ENCODE data around the gene VAMP7.
A peak's percentile ranks its signal among the peaks of the same experiment; 100 is the strongest.
"Not testable (repeated sequence)": the region's sequence is repeated elsewhere in the genome, so short reads cannot be mapped to it uniquely, and the experiment has no call there.

The VAMP7 gene

DNA sequence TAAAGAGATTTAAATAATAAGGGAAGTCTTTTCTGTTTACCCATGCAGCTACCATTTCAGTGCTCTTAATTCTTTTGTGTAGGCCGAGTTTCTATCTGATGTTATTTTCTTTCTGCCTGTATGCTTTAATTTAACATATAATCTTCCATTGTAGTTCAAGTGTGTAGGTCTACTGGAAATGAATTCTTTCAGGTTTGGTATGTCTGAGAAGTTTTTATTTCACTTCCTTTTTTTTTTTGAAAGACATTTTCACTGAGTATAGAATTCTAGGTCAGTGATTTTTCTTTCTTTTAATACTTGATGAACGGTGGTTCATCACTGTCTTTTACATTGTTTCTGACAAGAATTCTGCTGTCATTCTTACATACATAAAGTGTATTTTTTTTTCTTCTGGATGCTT lies 42.1 kb downstream of the VAMP7 start:
- DNase-seq = no peak

DNA sequence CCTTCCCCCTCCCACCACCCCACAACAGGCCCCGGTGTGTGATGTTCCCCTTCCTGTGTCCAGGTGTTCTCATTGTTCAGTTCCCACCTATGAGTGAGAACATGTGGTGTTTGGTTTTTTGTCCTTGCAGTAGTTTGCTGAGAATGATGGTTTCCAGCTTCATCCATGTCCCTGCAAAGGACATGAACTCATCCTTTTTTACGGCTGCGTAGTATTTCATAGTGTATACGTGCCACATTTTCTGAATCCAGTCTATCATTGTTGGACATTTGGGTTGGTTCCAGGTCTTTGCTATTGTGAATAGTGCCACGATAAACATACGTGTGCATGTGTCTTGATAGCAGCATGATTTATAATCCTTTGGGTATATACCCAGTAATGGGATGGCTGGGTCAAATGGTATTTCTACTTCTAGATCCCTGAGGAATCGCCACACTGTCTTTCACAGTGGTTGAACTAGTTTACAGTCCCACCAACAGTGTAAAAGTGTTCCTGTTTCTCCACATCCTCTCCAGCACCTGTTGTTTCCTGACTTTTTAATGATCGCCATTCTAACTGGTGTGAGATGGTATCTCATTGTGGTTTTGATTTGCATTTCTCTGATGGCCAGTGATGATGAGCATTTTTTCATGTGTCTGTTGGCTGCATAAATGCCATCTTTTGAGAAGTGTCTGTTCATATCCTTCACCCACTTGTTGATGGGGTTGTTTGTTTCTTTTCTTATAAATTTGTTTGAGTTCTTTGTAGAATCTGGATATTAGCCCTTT lies 49.9 kb downstream of the VAMP7 start:
- not testable (repeated sequence) for DNase-seq

- DNase-seq = no peak
Observed at GRCh38 chrX:155938132-155938531, 57.0 kb downstream of the VAMP7 start.

DNA sequence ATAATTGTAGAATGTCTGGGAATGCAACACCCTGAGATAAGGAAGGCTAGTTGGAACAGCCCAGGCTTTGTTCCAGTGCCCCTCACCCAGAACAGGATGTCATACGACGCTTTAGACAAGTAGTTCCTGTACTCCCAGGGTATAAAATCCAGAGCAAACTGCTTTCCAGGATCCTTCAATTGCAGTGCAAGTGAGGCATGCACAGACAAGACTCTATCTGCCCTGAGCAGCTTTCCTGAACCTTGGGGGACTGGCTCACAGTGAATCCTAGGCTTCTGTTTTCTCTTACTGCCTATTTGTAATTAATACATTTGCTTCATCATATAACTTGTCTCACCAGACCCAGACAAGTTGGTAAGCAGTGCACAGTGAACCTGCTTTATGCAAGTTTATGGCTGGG lies 68.0 kb downstream of the VAMP7 start:
- DNase-seq = no peak

- no peak for DNase-seq
Observed at GRCh38 chrX:155951237-155951789, 70.2 kb downstream of the VAMP7 start.

DNA sequence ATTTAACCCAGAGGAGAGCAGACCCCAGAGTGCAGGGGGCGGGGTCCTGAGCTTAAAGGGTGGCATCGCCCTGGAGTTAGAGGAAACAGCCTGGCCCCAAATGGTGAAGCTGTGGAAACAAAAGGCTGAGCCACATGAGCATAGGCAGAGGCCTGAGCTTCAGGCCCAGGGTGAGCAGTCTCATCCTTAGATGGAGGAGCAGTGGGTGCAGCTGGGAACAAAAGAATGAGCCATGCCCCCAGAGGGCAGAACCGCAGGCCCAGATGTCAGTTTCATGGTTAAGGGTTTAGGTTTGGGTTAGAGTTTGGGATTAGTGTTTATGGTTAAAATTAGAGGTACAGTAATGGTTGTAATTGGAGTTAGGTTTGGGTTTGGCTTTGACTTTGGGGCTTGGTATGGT lies 71.9 kb downstream of the VAMP7 start:
- no peak for DNase-seq

DNA sequence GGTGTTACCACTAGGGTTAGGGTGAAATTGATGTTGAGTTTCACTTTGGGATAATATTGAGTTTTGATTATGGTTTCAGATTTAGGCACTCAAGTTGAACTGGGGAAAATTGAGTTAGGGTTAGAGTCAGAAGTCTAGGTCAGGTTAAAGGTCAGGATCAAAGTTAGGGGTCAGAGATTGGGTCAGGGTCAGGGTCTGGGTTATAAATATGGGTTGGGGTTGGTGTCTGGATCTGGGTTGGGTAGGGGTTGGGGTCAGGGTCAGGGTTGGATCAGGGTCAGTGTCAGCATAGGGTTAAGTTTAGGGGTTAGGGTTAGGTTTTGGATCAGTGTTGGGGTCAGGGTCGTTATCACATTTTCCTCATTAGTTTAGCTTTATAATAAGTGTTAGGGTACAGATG lies 73.6 kb downstream of the VAMP7 start:
- DNase-seq = no peak

GRCh38 chrX:155956099-155956498 lies 75.0 kb downstream of the VAMP7 start:
- no peak for DNase-seq

DNA sequence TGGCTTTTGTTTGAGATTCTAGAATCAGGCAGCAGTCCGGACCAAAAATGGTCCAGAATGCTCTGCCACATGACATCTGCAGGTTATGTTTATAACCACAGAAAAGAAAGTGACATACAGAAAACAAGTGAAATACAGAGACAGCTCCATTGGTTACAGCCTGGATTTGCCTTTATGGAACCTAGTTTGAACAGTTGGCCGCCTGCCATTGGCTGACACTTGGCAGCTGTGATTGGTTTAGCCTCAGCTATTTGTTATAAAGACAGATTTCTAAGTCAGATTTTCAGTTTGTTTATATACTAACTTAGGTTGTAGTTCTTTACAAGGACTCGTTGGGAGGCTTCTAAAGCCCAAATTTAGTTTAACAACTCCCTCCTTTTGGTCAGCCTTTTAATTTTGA lies 75.5 kb downstream of the VAMP7 start:
- DNase-seq = no peak

DNA sequence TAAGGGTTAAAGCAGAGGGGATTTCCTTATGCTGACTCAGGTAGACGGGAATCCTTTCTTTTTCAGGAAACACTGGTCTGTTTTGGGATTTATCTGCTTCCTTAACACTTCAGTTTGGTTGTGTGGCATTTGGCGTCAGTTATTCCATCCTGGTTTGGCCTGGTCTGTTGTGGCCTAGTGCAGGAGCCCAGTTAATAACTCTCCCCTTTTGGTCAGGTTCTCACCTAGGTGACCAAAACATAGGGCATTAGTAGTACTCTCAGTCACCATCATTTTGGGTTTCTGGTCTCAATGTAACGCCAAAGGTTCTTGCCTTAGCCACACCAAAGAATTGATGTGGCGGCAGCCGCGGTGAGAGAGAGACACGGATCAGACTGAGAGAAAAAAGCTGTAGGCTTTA lies 76.7 kb downstream of the VAMP7 start:
- DNase-seq = no peak

DNA sequence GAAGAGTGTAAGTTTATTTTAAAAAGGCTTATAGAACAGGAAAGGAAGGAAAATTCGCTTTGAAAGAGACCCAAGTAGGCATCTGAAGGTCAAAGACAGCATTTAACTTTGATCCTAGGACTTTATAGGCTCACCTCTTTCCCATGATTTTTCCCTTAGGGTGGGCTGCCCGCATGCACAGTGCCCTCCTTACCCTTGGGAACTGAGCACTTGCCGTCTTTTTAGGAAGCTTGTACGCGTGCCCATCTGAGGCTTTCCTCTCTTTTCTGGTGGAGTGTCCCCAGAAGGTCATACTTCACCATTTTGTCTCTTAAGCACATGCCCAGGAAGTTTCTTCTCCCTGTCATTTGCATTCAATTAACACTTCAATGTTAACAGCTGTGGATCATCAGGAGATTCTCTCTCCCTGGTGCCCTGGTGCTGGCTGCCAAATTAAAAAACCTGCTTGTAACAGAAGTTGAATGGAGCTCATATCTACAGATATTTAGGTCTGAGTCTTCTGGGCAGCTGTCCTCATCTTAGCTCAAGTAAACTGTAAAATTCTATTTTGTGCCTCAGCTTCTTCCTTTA lies 78.0 kb downstream of the VAMP7 start:
- no peak for DNase-seq

- no peak for DNase-seq
Observed at GRCh38 chrX:155962906-155963305, 81.8 kb downstream of the VAMP7 start.

DNA sequence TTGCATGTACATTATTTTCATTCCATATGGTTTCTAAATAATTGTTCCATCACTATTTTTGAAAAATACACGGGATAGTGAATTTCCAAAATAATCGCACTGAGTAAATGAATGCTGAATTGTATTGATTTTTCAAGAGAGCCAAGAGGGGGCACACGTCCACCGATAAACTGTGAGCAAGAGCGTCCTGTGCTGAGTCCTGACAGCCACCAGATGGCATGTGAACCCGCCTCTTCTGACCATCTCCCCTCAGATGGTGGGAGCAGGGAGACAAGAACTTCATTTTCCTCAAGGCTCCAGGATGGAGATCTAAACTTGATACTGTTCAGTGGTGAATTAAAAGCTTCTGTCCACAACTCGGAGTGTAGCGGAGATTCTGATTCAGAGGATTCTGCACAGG lies 85.7 kb downstream of the VAMP7 start:
- DNase-seq = peak; percentile 30

DNA sequence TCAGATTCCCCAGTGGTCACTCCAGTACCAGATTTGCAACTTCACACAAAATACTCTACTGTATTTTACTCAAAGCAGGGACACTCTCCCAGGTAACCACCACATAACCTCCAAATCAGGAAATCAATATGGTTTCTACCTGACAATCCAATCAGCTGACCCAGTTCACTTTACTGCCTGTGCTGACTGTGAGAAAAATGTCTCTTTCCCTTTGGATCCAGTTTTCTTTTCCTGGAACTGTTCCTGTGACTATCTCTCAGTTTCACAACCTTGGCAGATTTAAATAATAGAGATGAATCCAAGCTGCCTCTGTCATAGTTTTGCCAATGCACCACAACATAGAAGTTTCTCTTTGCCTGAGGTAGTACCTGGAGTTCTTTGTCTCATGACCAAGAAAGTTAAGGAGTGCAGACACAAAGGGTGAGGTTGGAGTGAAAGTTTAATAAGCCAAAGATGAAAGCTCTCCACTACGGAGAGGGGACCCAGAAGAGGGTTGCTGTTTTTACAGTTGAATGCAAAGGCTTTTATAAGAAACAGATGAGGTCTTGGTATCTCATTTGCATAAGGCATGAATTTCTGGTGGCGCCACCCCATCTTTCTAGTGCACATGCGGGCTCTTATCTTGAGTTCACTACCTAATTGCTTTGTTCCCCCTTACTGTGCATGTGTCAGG lies 86.6 kb downstream of the VAMP7 start:
- DNase-seq = no peak

GRCh38 chrX:155968326-155968661 lies 87.1 kb downstream of the VAMP7 start:
- DNase-seq = no peak

DNA sequence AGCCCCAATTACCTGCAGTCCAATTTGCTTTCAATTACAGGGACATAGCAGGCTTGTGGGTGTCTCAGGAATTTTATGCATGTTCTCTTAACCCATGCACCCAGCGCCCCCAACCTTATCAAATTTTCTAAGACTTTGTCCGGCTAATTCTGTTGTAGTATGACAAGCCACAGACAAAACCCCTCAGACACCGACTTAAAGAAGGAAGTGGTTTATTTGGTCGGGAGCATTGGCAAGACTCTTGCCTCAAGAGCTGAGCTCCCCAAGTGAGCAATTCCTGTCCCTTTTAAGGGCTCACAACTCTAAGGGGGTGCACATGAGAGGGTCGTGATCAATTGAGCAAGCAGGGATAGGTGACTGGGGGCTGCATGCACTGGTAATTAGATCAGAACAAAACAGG lies 87.6 kb downstream of the VAMP7 start:
- no peak for DNase-seq

GRCh38 chrX:155971658-155972057 lies 90.5 kb downstream of the VAMP7 start:
- not testable (repeated sequence) for DNase-seq

GRCh38 chrX:155972241-155972640 lies 91.1 kb downstream of the VAMP7 start:
- not testable (repeated sequence) for DNase-seq

GRCh38 chrX:155983326-155983725 lies 102.2 kb downstream of the VAMP7 start:
- no peak for DNase-seq

DNA sequence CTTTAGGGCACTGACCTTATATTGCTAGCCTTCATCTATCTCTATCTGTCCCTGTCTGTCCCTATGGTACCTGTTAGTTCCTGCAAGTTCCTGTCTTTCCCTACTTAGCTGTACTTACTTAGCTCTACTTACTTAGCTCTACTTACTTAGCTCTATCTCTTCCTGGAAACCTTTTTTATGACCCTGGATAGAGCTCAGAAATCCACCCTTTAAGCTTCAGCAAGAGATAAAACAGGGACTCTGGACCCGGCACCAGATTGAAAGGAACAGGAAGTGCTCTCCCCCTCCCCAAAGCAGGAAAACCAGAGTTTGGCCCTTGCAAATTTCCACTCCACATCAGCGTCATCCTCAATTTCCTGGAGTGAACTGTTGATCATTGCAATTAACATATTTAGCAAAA lies 104.1 kb downstream of the VAMP7 start:
- no peak for DNase-seq

- DNase-seq = not testable (repeated sequence)
Observed at GRCh38 chrX:155986995-155987394, 105.8 kb downstream of the VAMP7 start.

- no peak for DNase-seq
Observed at GRCh38 chrX:155988859-155989258, 107.7 kb downstream of the VAMP7 start.
